SK-N-SH (cell line): ENCODE measurements around the gene GTSF1L. TPM values are rescaled to one million over a fixed set of nuclear protein-coding genes. Genes with fewer than 3 reads are reported as not detected.
A peak's percentile ranks its signal among the peaks of the same experiment; 100 is the strongest.

Experiments
- CTCF ChIA-PET: fragments of 300-600, 350-600 bp; formaldehyde crosslinking; extraction: SDS; loops from one replicate; lab custom pipeline; 2021; lab: Yijun Ruan, JAX
- POLR2A ChIA-PET: fragments of 350-600 bp; sonication (Branson Sonifier 250); formaldehyde crosslinking; extraction: SDS; loops from one replicate; lab custom pipeline; 2020; ENCODE audit warnings: antibody characterized with exemption, inconsistent platforms; lab: Yijun Ruan, JAX
- DNase-seq: peaks from one replicate; pipeline ENCODE4 v3.0.0; 2012
- H2AFZ ChIP-seq: fragments of 200-600 bp; sonication (generic); 2 replicates; pipeline ENCODE4 v1.8.1; 2016; ENCODE audit warnings: antibody characterized with exemption, mild to moderate bottlenecking, low read depth
- H3F3A ChIP-seq: fragments of 200-600 bp; sonication (generic); replicated peaks from 2 replicates; pipeline ENCODE3; 2016; ENCODE audit warnings: antibody characterized with exemption, mild to moderate bottlenecking; ENCODE audit not compliant: insufficient read depth
- H3K27ac ChIP-seq, 2 experiments: fragments of 200-500 bp in 1 of 2; fragments of 200-600 bp in 1 of 2; sonication (Bioruptor generic) in 1 of 2; sonication (generic), shearing (Covaris generic) in 1 of 2; 2 replicates each; pipeline versions ENCODE4 v1.5.1 to v1.6.1; 2014 to 2016; ENCODE audit warnings: low read depth in 2 of 2, inconsistent platforms in 1 of 2, low read length in 1 of 2, mild to moderate bottlenecking in 1 of 2, mixed read lengths in 1 of 2
- H3K27me3 ChIP-seq: fragments of 200-600 bp; sonication (generic), shearing (Covaris generic); 2 replicates; pipeline ENCODE4 v1.6.1; 2016; ENCODE audit warnings: mixed run types; ENCODE audit not compliant: insufficient read depth
- H3K36me3 ChIP-seq, 2 experiments: fragments of 200-500 bp in 1 of 2; fragments of 200-600 bp in 1 of 2; sonication (Bioruptor generic) in 1 of 2; sonication (generic) in 1 of 2; replicated peaks in 1 of 2; 2 replicates each; pipeline versions ENCODE3 to v1.5.1; 2014 to 2016; ENCODE audit warnings: low read length in 1 of 2, mild to moderate bottlenecking in 1 of 2; ENCODE audit not compliant: insufficient read depth in 2 of 2, control insufficient read depth in 1 of 2
- H3K4me1 ChIP-seq, 2 experiments: fragments of 200-500 bp in 1 of 2; fragments of 200-600 bp in 1 of 2; sonication (Bioruptor generic) in 1 of 2; sonication (generic), shearing (Covaris generic) in 1 of 2; 2 replicates each; pipeline versions ENCODE4 v1.5.1 to v1.6.1; 2014 to 2016; ENCODE audit warnings: low read depth in 1 of 2, low read length in 1 of 2, mixed run types in 1 of 2; ENCODE audit not compliant: insufficient read depth in 2 of 2, control insufficient read depth in 1 of 2
- H3K4me2 ChIP-seq: fragments of 200-600 bp; sonication (generic), shearing (Covaris generic); 2 replicates; pipeline ENCODE4 v1.6.1; 2017; ENCODE audit warnings: mixed run types
- H3K4me3 ChIP-seq, 2 experiments: fragments of 200-500 bp in 1 of 2; fragments of 200-600 bp in 1 of 2; sonication (Bioruptor generic) in 1 of 2; sonication (generic), shearing (Covaris generic) in 1 of 2; 2 replicates each; pipeline versions ENCODE4 v1.5.1 to v1.8.1; 2014 to 2016; ENCODE audit warnings: low read depth in 2 of 2, inconsistent platforms in 1 of 2, low read length in 1 of 2, mild to moderate bottlenecking in 1 of 2, mixed read lengths in 1 of 2, moderate library complexity in 1 of 2
- H3K79me2 ChIP-seq: fragments of 200-600 bp; sonication (generic); 2 replicates; pipeline ENCODE4 v1.8.1; 2017; ENCODE audit warnings: mild to moderate bottlenecking; ENCODE audit not compliant: insufficient read depth
- H3K9ac ChIP-seq: fragments of 200-600 bp; sonication (generic); 2 replicates; pipeline ENCODE4 v1.6.1; 2017; ENCODE audit warnings: mixed run types
- H3K9me2 ChIP-seq: fragments of 200-600 bp; sonication (generic); 2 replicates; pipeline ENCODE4 v1.6.1; 2017; ENCODE audit warnings: mixed run types
- H3K9me3 ChIP-seq: fragments of 200-600 bp; sonication (generic); 2 replicates; pipeline ENCODE4 v1.6.1; 2017; ENCODE audit warnings: mixed run types, mild to moderate bottlenecking, moderate library complexity
- H4K20me1 ChIP-seq: fragments of 200-600 bp; sonication (generic); 2 replicates; pipeline ENCODE4 v1.6.1; 2017; ENCODE audit warnings: mild to moderate bottlenecking, mixed run types; ENCODE audit not compliant: insufficient read depth
- ELF1 ChIP-seq: IDR thresholded peaks from 2 replicates; pipeline ENCODE4 v1.4.0; 2012
- EZH2phosphoT487 ChIP-seq: fragments of 200-600 bp; sonication (generic); IDR thresholded peaks from 2 replicates; pipeline ENCODE4 v1.6.1; 2017; ENCODE audit warnings: low read depth, mixed run types, mild to moderate bottlenecking, antibody characterized with exemption, moderate library complexity, borderline replicate concordance
- FOXJ3 ChIP-seq: sonication (generic); formaldehyde crosslinking; IDR thresholded peaks from 2 replicates; pipeline ENCODE4 v1.5.1; 2020; ENCODE audit warnings: mild to moderate bottlenecking, missing genetic modification reagents
- FOXM1 ChIP-seq: IDR thresholded peaks from 2 replicates; pipeline ENCODE4 v1.4.0; 2012; ENCODE audit warnings: low read depth, mild to moderate bottlenecking
- JUND ChIP-seq: IDR thresholded peaks from 2 replicates; pipeline ENCODE4 v1.4.0; 2012
- RAD21 ChIP-seq: IDR thresholded peaks from 2 replicates; pipeline ENCODE4 v1.6.1; 2012; ENCODE audit warnings: mild to moderate bottlenecking, low read length
- RFX5 ChIP-seq: IDR thresholded peaks from 2 replicates; pipeline ENCODE4 v1.6.1; 2012; ENCODE audit warnings: mild to moderate bottlenecking, improper control_type of control experiment, low read length
- SMC3 ChIP-seq: IDR thresholded peaks from 2 replicates; pipeline ENCODE4 v1.6.1; 2012; ENCODE audit warnings: low read depth, low read length, improper control_type of control experiment
- YY1 ChIP-seq: IDR thresholded peaks from 2 replicates; pipeline ENCODE4 v1.4.0; 2012; ENCODE audit warnings: low read depth, mild to moderate bottlenecking
- WGBS: methylation state at CpG from one replicate; pipeline ENCODE4 v1.1.6; 2017; ENCODE audit warnings: low lambda C conversion rate; 5-methylcytosine and 5-hydroxymethylcytosine counted together
- polyA plus RNA-seq, 3 experiments: library from polyadenylated mRNA; depleted of rRNA; stranded (reverse); fragments of >200 nt; gene quantifications; 2 replicates each; pipeline ENCODE4 v1.2.3, GENCODE V29; 2012
- TF ChIP-seq, protein P1 (sequence below): fragments of 150-350 bp; IDR thresholded peaks from 2 replicates; pipeline ENCODE4 v1.6.1; 2016; ENCODE audit warnings: mild to moderate bottlenecking, low read depth, low read length
- TF ChIP-seq, protein P2 (sequence below): IDR thresholded peaks from 2 replicates; pipeline ENCODE4 v1.4.0; 2012; ENCODE audit warnings: low read depth, borderline replicate concordance
- TF ChIP-seq, protein P3 (sequence below): fragments of 200-600 bp; sonication (generic); IDR thresholded peaks from 2 replicates; pipeline ENCODE4 v1.6.1; 2017; ENCODE audit warnings: antibody characterized with exemption, mild to moderate bottlenecking, moderate library complexity
- TF ChIP-seq, protein P4 (sequence below): fragments of 150-350 bp; IDR thresholded peaks from 2 replicates; pipeline ENCODE4 v1.6.1; 2017; ENCODE audit warnings: antibody characterized with exemption, low read length, low read depth, borderline replicate concordance
- TF ChIP-seq, protein P5 (sequence below): IDR thresholded peaks from 2 replicates; pipeline ENCODE4 v1.4.0; 2012; ENCODE audit warnings: low read depth, borderline replicate concordance
- TF ChIP-seq, protein P6 (sequence below): IDR thresholded peaks from 2 replicates; pipeline ENCODE4 v1.4.0; 2012; ENCODE audit warnings: low read depth

GTSF1L gene
- polyA plus RNA-seq, 1 of the 3 experiments (the other 2 are of a cell fraction) = not detected

DNA sequence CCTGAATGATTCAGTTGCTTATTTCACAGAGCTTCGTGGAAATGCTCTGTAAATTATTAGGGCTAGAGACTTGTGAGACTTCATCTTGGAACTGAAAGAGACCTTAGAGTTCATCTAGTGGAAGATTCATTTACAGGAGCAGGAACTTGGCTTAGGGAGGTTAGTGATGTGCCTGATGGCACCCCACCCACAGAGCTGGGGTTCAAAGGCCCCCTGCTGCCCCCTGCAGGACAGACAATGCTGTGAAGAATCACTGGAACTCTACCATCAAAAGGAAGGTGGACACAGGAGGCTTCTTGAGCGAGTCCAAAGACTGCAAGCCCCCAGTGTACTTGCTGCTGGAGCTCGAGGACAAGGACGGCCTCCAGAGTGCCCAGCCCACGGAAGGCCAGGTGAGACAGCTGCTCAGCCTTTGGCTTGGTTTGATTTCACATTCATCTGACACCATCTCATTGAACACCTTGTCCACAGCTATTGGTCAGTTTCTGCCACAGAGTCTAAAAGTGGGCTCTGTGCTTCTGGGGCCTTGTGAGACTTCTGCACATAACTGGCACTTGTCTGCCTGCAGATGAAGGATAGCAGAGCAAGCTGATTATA, 34.8 kb downstream of the GTSF1L start:
- CTCF ChIA-PET = interaction anchor here (0.6 to 4.1 kb wide), 34 partner anchors 10 to 399 kb away, joined by 3 to 40 read pairs (median 4); no protein-coding TSS in a partner anchor
- peak; percentile 82 for DNase-seq

DNA sequence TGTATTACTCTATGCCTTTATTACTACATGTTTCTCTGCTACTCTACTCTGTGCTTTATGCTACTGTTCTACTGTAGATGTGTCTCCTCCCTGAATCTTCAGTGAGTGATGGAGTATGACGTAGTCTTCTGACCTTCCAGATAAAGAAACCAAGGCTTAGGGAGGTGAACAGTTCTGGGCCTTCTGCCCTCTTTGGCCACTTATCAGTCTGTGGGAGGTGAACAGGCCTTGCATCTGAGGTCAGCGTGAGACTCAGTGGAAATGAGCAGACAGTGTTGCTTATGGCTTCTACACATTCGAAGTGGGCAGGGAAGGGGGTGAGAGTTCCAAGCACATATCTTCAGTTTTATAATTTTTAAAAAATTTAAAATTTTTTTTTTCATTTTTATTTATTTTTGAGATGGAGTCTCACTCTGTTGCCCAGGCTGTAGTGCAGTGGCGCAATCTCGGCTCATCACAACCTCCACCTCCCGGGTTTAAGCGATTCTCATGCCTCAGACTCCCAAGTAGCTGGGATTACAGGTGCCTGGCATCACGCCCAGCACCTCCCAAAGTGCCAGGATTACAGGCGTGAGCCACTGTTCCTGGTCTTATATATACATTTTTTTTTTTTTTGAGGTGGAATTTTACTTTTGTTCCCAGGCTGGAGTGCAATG, 35.7 kb downstream of the GTSF1L start:
- 90% methylated on average over 9 of the region's 9 CpGs for WGBS
- H4K20me1 ChIP-seq = no peaks in the 10 kb centered on the region
- H3K79me2 ChIP-seq = no peaks in the 10 kb centered on the region
- H3K27ac ChIP-seq = no peak overlapping the region
- no peaks in the 10 kb centered on the region for H3K4me1 ChIP-seq
- H3K4me2 ChIP-seq = no peak overlapping the region
- ChIA-PET CTCF (interaction anchor here (0.6 to 4.1 kb wide), 20 partner anchors 10 to 617 kb away, joined by 3 to 40 read pairs (median 4); no protein-coding TSS in a partner anchor), POLR2A (no interaction called here)
- no peaks in the 10 kb centered on the region for H3K36me3 ChIP-seq
- no peaks in the 10 kb centered on the region for H3K9me3 ChIP-seq
- DNase-seq = no peak
- no peaks in the 10 kb centered on the region for H3K27me3 ChIP-seq
- H2AFZ ChIP-seq = no peak overlapping the region
- no peak overlapping the region for H3K9ac ChIP-seq
- no peaks in the 10 kb centered on the region for H3K9me2 ChIP-seq
- no peaks in the 10 kb centered on the region for H3F3A ChIP-seq
- no peak overlapping the region for H3K4me3 ChIP-seq
- no peak for TF ChIP-seq FOXM1
- no peak for TF ChIP-seq RFX5
- no peak for TF ChIP-seq EZH2phosphoT487
- TF ChIP-seq, protein P1, sequence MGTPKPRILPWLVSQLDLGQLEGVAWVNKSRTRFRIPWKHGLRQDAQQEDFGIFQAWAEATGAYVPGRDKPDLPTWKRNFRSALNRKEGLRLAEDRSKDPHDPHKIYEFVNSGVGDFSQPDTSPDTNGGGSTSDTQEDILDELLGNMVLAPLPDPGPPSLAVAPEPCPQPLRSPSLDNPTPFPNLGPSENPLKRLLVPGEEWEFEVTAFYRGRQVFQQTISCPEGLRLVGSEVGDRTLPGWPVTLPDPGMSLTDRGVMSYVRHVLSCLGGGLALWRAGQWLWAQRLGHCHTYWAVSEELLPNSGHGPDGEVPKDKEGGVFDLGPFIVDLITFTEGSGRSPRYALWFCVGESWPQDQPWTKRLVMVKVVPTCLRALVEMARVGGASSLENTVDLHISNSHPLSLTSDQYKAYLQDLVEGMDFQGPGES = no peak
- TF ChIP-seq, protein P2, sequence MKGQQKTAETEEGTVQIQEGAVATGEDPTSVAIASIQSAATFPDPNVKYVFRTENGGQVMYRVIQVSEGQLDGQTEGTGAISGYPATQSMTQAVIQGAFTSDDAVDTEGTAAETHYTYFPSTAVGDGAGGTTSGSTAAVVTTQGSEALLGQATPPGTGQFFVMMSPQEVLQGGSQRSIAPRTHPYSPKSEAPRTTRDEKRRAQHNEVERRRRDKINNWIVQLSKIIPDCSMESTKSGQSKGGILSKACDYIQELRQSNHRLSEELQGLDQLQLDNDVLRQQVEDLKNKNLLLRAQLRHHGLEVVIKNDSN = no peak
- no peak for TF ChIP-seq JUND
- TF ChIP-seq, protein P3, sequence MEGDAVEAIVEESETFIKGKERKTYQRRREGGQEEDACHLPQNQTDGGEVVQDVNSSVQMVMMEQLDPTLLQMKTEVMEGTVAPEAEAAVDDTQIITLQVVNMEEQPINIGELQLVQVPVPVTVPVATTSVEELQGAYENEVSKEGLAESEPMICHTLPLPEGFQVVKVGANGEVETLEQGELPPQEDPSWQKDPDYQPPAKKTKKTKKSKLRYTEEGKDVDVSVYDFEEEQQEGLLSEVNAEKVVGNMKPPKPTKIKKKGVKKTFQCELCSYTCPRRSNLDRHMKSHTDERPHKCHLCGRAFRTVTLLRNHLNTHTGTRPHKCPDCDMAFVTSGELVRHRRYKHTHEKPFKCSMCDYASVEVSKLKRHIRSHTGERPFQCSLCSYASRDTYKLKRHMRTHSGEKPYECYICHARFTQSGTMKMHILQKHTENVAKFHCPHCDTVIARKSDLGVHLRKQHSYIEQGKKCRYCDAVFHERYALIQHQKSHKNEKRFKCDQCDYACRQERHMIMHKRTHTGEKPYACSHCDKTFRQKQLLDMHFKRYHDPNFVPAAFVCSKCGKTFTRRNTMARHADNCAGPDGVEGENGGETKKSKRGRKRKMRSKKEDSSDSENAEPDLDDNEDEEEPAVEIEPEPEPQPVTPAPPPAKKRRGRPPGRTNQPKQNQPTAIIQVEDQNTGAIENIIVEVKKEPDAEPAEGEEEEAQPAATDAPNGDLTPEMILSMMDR = no peak
- no peak for TF ChIP-seq FOXJ3 (CRISPR knock-in tag)
- TF ChIP-seq, protein P4, sequence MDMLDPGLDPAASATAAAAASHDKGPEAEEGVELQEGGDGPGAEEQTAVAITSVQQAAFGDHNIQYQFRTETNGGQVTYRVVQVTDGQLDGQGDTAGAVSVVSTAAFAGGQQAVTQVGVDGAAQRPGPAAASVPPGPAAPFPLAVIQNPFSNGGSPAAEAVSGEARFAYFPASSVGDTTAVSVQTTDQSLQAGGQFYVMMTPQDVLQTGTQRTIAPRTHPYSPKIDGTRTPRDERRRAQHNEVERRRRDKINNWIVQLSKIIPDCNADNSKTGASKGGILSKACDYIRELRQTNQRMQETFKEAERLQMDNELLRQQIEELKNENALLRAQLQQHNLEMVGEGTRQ = no peak
- no peak for TF ChIP-seq ELF1
- TF ChIP-seq YY1 = no peak
- TF ChIP-seq, protein P5, sequence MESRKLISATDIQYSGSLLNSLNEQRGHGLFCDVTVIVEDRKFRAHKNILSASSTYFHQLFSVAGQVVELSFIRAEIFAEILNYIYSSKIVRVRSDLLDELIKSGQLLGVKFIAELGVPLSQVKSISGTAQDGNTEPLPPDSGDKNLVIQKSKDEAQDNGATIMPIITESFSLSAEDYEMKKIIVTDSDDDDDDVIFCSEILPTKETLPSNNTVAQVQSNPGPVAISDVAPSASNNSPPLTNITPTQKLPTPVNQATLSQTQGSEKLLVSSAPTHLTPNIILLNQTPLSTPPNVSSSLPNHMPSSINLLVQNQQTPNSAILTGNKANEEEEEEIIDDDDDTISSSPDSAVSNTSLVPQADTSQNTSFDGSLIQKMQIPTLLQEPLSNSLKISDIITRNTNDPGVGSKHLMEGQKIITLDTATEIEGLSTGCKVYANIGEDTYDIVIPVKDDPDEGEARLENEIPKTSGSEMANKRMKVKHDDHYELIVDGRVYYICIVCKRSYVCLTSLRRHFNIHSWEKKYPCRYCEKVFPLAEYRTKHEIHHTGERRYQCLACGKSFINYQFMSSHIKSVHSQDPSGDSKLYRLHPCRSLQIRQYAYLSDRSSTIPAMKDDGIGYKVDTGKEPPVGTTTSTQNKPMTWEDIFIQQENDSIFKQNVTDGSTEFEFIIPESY = no peak

More for the DNA sequence above, 34.8 kb downstream of the GTSF1L start:
- no peaks in the 10 kb centered on the region for H3K9me3 ChIP-seq
- H3K9ac ChIP-seq = no peak overlapping the region
- POLR2A ChIA-PET = interaction anchor here (0.7 kb wide), 1 partner anchor 235 kb away, joined by 4 read pairs; no protein-coding TSS in a partner anchor
- H3K4me2 ChIP-seq = no peak overlapping the region
- H3K4me1 ChIP-seq = no peaks in the 10 kb centered on the region
- H3K27ac ChIP-seq = no peak overlapping the region
- no peaks in the 10 kb centered on the region for H3K36me3 ChIP-seq
- H4K20me1 ChIP-seq = no peaks in the 10 kb centered on the region
- H3K9me2 ChIP-seq = no peaks in the 10 kb centered on the region
- no peaks in the 10 kb centered on the region for H3K27me3 ChIP-seq
- no peaks in the 10 kb centered on the region for H3F3A ChIP-seq
- no peak overlapping the region; a peak in 1 of 4 replicates for H3K4me3 ChIP-seq
- H2AFZ ChIP-seq = no peak overlapping the region
- TF ChIP-seq RAD21 = peak; percentile 72
- peak; percentile 56 for TF ChIP-seq SMC3
- TF ChIP-seq, protein P6, sequence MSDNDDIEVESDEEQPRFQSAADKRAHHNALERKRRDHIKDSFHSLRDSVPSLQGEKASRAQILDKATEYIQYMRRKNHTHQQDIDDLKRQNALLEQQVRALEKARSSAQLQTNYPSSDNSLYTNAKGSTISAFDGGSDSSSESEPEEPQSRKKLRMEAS = no peak
- TF ChIP-seq, protein P3 = peak; percentile 73
- 100% methylated on average over 1 of the region's 5 CpGs for WGBS
- no peaks in the 10 kb centered on the region for H3K79me2 ChIP-seq
